GM23338 (cell line): ENCODE data around the gene OR14I1. TPM values are rescaled to one million over a fixed set of nuclear protein-coding genes. Genes with fewer than 3 reads are reported as not detected.

Experiments used
- ATAC-seq: fragments of 200-7000 bp; cut with Tn5 transposase; 3 replicates; pipeline ENCODE4 v1.9.1; 2020
- DNase-seq: peaks from one replicate; pipeline ENCODE4 v3.0.0-alpha.2; 2015; ENCODE audit warnings: low spot score
- H2AFZ ChIP-seq: fragments of 200-600 bp; sonication (generic); 2 replicates; pipeline ENCODE4 v1.8.0; 2016; ENCODE audit warnings: antibody characterized with exemption, mild to moderate bottlenecking, moderate library complexity
- H3F3A ChIP-seq: fragments of 200-600 bp; sonication (generic); replicated peaks from 2 replicates; pipeline ENCODE4 v1.8.0; 2017; ENCODE audit warnings: antibody characterized with exemption, mixed run types, low read depth
- H3K27ac ChIP-seq: fragments of 200-600 bp; sonication (generic); 2 replicates; pipeline ENCODE4 v1.6.1; 2016; ENCODE audit warnings: low read depth
- H3K27me3 ChIP-seq: fragments of 200-600 bp; sonication (generic); 2 replicates; pipeline ENCODE4 v1.8.0; 2016; ENCODE audit warnings: mild to moderate bottlenecking, mixed run types, moderate library complexity; ENCODE audit not compliant: insufficient read depth
- H3K36me3 ChIP-seq: fragments of 200-600 bp; sonication (generic); 2 replicates; pipeline ENCODE4 v1.8.0; 2016; ENCODE audit warnings: mild to moderate bottlenecking; ENCODE audit not compliant: insufficient read depth
- H3K4me1 ChIP-seq: fragments of 200-600 bp; sonication (generic); 2 replicates; pipeline ENCODE4 v1.8.0; 2016; ENCODE audit warnings: mild to moderate bottlenecking, moderate library complexity; ENCODE audit not compliant: insufficient read depth
- H3K4me2 ChIP-seq: fragments of 200-600 bp; sonication (generic); 2 replicates; pipeline ENCODE4 v1.7.1; 2017; ENCODE audit warnings: mixed run types
- H3K4me3 ChIP-seq: fragments of 200-600 bp; sonication (generic); 2 replicates; pipeline ENCODE4 v1.6.1; 2016; ENCODE audit warnings: mixed run types
- H3K79me2 ChIP-seq: fragments of 200-600 bp; sonication (generic); replicated peaks from 2 replicates; pipeline ENCODE4 v1.8.0; 2017; ENCODE audit warnings: mild to moderate bottlenecking; ENCODE audit not compliant: insufficient read depth
- H3K9me2 ChIP-seq: fragments of 200-600 bp; sonication (generic); 2 replicates; pipeline ENCODE4 v1.8.0; 2017; ENCODE audit not compliant: insufficient read depth
- H4K20me1 ChIP-seq: fragments of 200-600 bp; sonication (generic); replicated peaks from 2 replicates; pipeline ENCODE4 v1.8.0; 2017; ENCODE audit warnings: mild to moderate bottlenecking; ENCODE audit not compliant: insufficient read depth
- H3K27ac Mint-ChIP-seq: 2 replicates; pipeline ENCODE4 v1.8.0; 2020; ENCODE audit warnings: inconsistent platforms, mild to moderate bottlenecking, moderate library complexity, mixed read lengths
- H3K27me3 Mint-ChIP-seq: 3 replicates; pipeline ENCODE4 v1.8.0; 2022; ENCODE audit warnings: low read depth, mild to moderate bottlenecking, moderate library complexity, mixed read lengths, inconsistent platforms; ENCODE audit not compliant: insufficient read depth, poor library complexity
- H3K36me3 Mint-ChIP-seq: 3 replicates; pipeline ENCODE4 v1.8.0; 2021; ENCODE audit warnings: low read depth, mild to moderate bottlenecking, inconsistent platforms, moderate library complexity, mixed read lengths
- H3K4me1 Mint-ChIP-seq: 3 replicates; pipeline ENCODE4 v1.8.0; 2020; ENCODE audit warnings: mild to moderate bottlenecking, inconsistent platforms, mixed read lengths
- H3K4me3 Mint-ChIP-seq: 3 replicates; pipeline ENCODE4 v1.8.0; 2021; ENCODE audit warnings: moderate library complexity, mild to moderate bottlenecking, inconsistent platforms, mixed read lengths
- H3K9me3 Mint-ChIP-seq: 3 replicates; pipeline ENCODE4 v1.8.0; 2020; ENCODE audit warnings: moderate library complexity, mild to moderate bottlenecking, inconsistent platforms, mixed read lengths
- EZH2 ChIP-seq: fragments of 200-600 bp; sonication (generic); IDR thresholded peaks from one replicate; pipeline ENCODE4 v1.8.0; 2017; ENCODE audit warnings: antibody characterized with exemption, mild to moderate bottlenecking, low read depth; ENCODE audit not compliant: unreplicated experiment
- REST ChIP-seq: IDR thresholded peaks from one replicate; pipeline ENCODE4 v1.6.1; 2018; ENCODE audit warnings: antibody characterized with exemption; ENCODE audit not compliant: unreplicated experiment
- STAT1 ChIP-seq: IDR thresholded peaks from one replicate; pipeline ENCODE4 v1.6.1; 2016; ENCODE audit warnings: antibody characterized with exemption; ENCODE audit not compliant: unreplicated experiment
- ZNF331 ChIP-seq: fragments of 250-450 bp; sonication (Bioruptor Pico); IDR thresholded peaks from 2 replicates; pipeline ENCODE4 v1.5.0; 2020; ENCODE audit warnings: low read depth, mild to moderate bottlenecking, moderate library complexity
- ZNF462 ChIP-seq: fragments of 250-450 bp; sonication (Bioruptor Pico); IDR thresholded peaks from 2 replicates; pipeline ENCODE4 v1.5.0; 2020; ENCODE audit warnings: mild to moderate bottlenecking, moderate library complexity
- polyA plus RNA-seq: library from polyadenylated mRNA; unstranded; fragments of >200 nt; fragmentation: Nextera tagmentation; extraction: Ambion mirVana; gene quantifications from 2 replicates; pipeline ENCODE4 v1.2.1, GENCODE V29; 2016
- total RNA-seq: library from RNA; depleted of rRNA; stranded (reverse); fragments of >200 nt; shearing (Covaris generic); gene quantifications from 2 replicates; pipeline ENCODE4 v1.2.3, GENCODE V29; 2014

Gene OR14I1
- total and polyA plus RNA-seq, 2 experiments from 2014 or later, result not detected

DNA sequence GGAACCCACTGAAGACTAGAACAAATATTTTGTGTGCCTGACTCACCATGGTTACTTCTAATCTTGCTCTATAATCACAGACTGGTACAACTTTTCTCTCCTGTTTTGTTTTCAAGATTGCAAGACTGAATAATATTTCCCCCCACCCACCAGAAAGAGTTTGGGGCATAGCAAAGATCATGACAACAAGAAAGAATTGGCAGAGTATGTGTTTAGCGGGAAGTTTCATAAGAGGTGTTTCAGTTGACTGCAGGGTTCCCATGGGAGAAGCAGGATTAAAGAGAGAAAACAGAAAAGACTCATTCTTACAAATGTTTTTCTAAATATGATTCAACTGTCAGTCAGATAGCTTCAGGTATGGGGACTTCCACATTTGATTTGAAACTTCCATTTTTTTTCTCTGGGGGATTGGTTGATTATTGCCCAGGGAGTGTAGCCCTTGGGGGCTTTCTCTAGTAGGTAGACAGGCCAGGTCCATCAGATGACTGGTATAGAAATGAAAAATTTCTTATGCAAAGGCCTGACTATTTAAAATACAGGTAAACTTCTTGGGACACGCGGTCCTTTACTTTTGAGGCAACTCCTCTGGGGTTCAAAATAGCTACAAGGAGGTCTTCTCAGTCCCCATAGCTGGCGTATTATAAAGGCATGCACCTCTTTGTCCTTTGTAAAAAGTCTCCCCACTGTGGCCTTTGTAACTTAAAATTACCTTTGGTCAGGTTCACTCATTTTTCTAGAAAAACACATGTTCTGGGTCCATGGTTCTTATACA, 13.9 kb downstream of the OR14I1 start:
- ATAC-seq (no peak), DNase-seq (no peak)
- H3K27me3 ChIP-seq, result no peaks in the 10 kb centered on the region
- H3K79me2 ChIP-seq, result no peaks in the 10 kb centered on the region
- no peaks in the 10 kb centered on the region for H3K36me3 ChIP-seq
- H4K20me1 ChIP-seq, result no peaks in the 10 kb centered on the region
- H3K4me1 ChIP-seq, result no peaks in the 10 kb centered on the region
- no peak for TF ChIP-seq STAT1
- TF ChIP-seq REST, result no peak
- TF ChIP-seq ZNF462, result no peak
- no peak for TF ChIP-seq EZH2
- no peak for TF ChIP-seq ZNF331 (CRISPR knock-in tag)
- Mint-ChIP-seq H3K36me3 (peaks cover 32% of the 10 kb centered on the region), H3K27me3 (peaks cover 2% of the 10 kb centered on the region), H3K9me3 (peaks cover 88% of the 10 kb centered on the region), H3K4me3 (no peak overlapping the region), H3K27ac (no peak overlapping the region), H3K4me1 (no peaks in the 10 kb centered on the region)
- no peaks in the 10 kb centered on the region for H3K9me2 ChIP-seq
- H3K4me2 ChIP-seq, result no peak overlapping the region
- H2AFZ ChIP-seq, result no peak overlapping the region
- H3K27ac ChIP-seq, result no peak overlapping the region
- no peak overlapping the region for H3K4me3 ChIP-seq
- no peaks in the 10 kb centered on the region for H3F3A ChIP-seq
